Endothelial cell of umbilical vein (primary cell): ENCODE measurements around the gene CYP1B1. TPM values are rescaled to one million over a fixed set of nuclear protein-coding genes. Genes with fewer than 3 reads are reported as not detected.
"Not testable (repeated sequence)": the region's sequence is repeated elsewhere in the genome, so short reads cannot be mapped to it uniquely, and the experiment has no call there.

Experiments used
- BruUV-seq: library from RNA; stranded (reverse); fragments of 400-500 nt; replicated peaks from 2 replicates; lab custom pipeline; 2021; lab: Mats Ljungman, UMichigan
- CTCF ChIA-PET: fragments of 300-600, 350-600 bp; sonication (Branson Sonifier 250); formaldehyde crosslinking; loops from one replicate; lab custom pipeline; 2021; ENCODE audit warnings: antibody characterized with exemption, inconsistent platforms; lab: Charles Lee
- POLR2A ChIA-PET: fragments of 300-600, 350-600 bp; sonication (Branson Sonifier 250); formaldehyde crosslinking; loops from one replicate; lab custom pipeline; 2021; ENCODE audit warnings: antibody characterized with exemption, inconsistent platforms; lab: Charles Lee
- DNase-seq: peaks from one replicate; pipeline ENCODE4 v3.0.0-alpha.2; 2011; ENCODE audit warnings: low read depth, low spot score
- FAIRE-seq: peaks from 2 replicates; lab custom pipeline; 2011; peaks lifted over from hg19 to GRCh38; lab: Jason Lieb, UNC
- H2AFZ ChIP-seq: 2 replicates; pipeline ENCODE4 v1.6.0; 2012; ENCODE audit warnings: low read depth, low read length, control low read depth, inconsistent platforms
- H3K27ac ChIP-seq: 2 replicates; pipeline ENCODE4 v1.5.1; 2011; ENCODE audit warnings: low read depth, mild to moderate bottlenecking, control low read depth, low read length, moderate library complexity; ENCODE audit not compliant: insufficient read depth
- H3K27me3 ChIP-seq, 2 experiments: 2 replicates each; pipeline versions ENCODE4 v1.6.0 to v1.6.1; 2011; ENCODE audit warnings: low read length in 2 of 2, mixed read lengths in 1 of 2; ENCODE audit not compliant: control insufficient read depth in 2 of 2, insufficient read depth in 2 of 2
- H3K36me3 ChIP-seq, 2 experiments: 2 replicates in 1 of 2; 3 replicates in 1 of 2; pipeline ENCODE4 v1.5.1; 2011; ENCODE audit warnings: low read length in 2 of 2, mild to moderate bottlenecking in 1 of 2, moderate library complexity in 1 of 2; ENCODE audit not compliant: control insufficient read depth in 2 of 2, insufficient read depth in 2 of 2; ENCODE audit errors: extremely low read depth in 1 of 2
- H3K4me1 ChIP-seq: 3 replicates; pipeline ENCODE4 v1.5.1; 2011; ENCODE audit warnings: mild to moderate bottlenecking, low read length; ENCODE audit not compliant: control insufficient read depth, insufficient read depth; ENCODE audit errors: extremely low read depth
- H3K4me2 ChIP-seq: 2 replicates; pipeline ENCODE4 v1.6.1; 2011; ENCODE audit warnings: low read length, control low read depth, mixed read lengths; ENCODE audit not compliant: insufficient read depth
- H3K4me3 ChIP-seq, 3 experiments: fragments of 200-600 bp in 1 of 3; sonication (generic), shearing (Covaris generic) in 1 of 3; replicated peaks in 1 of 3; 2 replicates each; pipeline ENCODE4 v1.5.1; 2011 to 2016; ENCODE audit warnings: control low read depth in 3 of 3, low read length in 3 of 3, mild to moderate bottlenecking in 2 of 3, inconsistent platforms in 1 of 3, low read depth in 1 of 3, moderate library complexity in 1 of 3; ENCODE audit not compliant: insufficient read depth in 1 of 3
- H3K79me2 ChIP-seq: 2 replicates; pipeline ENCODE4 v1.6.0; 2012; ENCODE audit warnings: low read length, inconsistent platforms; ENCODE audit not compliant: control insufficient read depth, insufficient read depth
- H3K9ac ChIP-seq: replicated peaks from 2 replicates; pipeline ENCODE3; 2011; ENCODE audit warnings: low read length, control low read depth; ENCODE audit not compliant: insufficient read depth; ENCODE audit errors: extremely low read depth
- H3K9me1 ChIP-seq: replicated peaks from 3 replicates; pipeline ENCODE4 v1.6.0; 2011; ENCODE audit warnings: mild to moderate bottlenecking, low read length; ENCODE audit not compliant: control insufficient read depth, insufficient read depth; ENCODE audit errors: extremely low read depth
- H3K9me3 ChIP-seq: replicated peaks from 2 replicates; pipeline ENCODE4 v1.5.1; 2012; ENCODE audit warnings: low read length, inconsistent platforms; ENCODE audit not compliant: control insufficient read depth, insufficient read depth
- H4K20me1 ChIP-seq: replicated peaks from 2 replicates; pipeline ENCODE3; 2011; ENCODE audit warnings: mild to moderate bottlenecking, low read length; ENCODE audit not compliant: control insufficient read depth, insufficient read depth; ENCODE audit errors: extremely low read depth
- EZH2 ChIP-seq: IDR thresholded peaks from 2 replicates; pipeline ENCODE4 v1.6.1; 2012; ENCODE audit warnings: borderline replicate concordance, low read depth, mild to moderate bottlenecking, moderate library complexity, low read length, inconsistent platforms; ENCODE audit not compliant: severe bottlenecking
- FOS ChIP-seq: IDR thresholded peaks from 2 replicates; pipeline ENCODE4 v1.6.1; 2011; ENCODE audit warnings: mild to moderate bottlenecking, low read length, moderate library complexity, borderline replicate concordance; ENCODE audit not compliant: insufficient read depth
- GATA2 ChIP-seq: IDR thresholded peaks from 2 replicates; pipeline ENCODE4 v1.7.0; 2011; ENCODE audit warnings: low read depth, mild to moderate bottlenecking, moderate library complexity, mixed read lengths, low read length; ENCODE audit not compliant: insufficient read length, insufficient read depth
- JUN ChIP-seq: IDR thresholded peaks from 2 replicates; pipeline ENCODE4 v1.6.1; 2011; ENCODE audit warnings: borderline replicate concordance, low read depth; ENCODE audit not compliant: insufficient read length, insufficient read depth
- MYC ChIP-seq: IDR thresholded peaks from one replicate; pipeline ENCODE4 v1.6.1; 2011; ENCODE audit warnings: mild to moderate bottlenecking, low read depth, low read length
- POLR2A ChIP-seq: IDR thresholded peaks from 2 replicates; pipeline ENCODE4 v1.6.1; 2012; ENCODE audit warnings: low read depth, mild to moderate bottlenecking, control low read depth, low read length
- POLR2AphosphoS5 ChIP-seq: IDR thresholded peaks from 2 replicates; pipeline ENCODE4 v1.6.1; 2012; ENCODE audit warnings: low read depth, mild to moderate bottlenecking, control low read depth, low read length, moderate library complexity; ENCODE audit not compliant: insufficient read depth
- dilution Hi-C: fragments of 300-500 bp; cut with MboI; formaldehyde crosslinking; loops from one replicate; pipeline ENCODE4 v1.15.0; 2019; ENCODE audit warnings: low sequenced_read_pairs; ENCODE audit not compliant: extremely low pct_ligation_motif_present
- intact Hi-C: fragments of 100-400 bp; cut with micrococcal nuclease; formaldehyde crosslinking; loops from one replicate; pipeline ENCODE4 v1.10.0; 2022
- polyA plus RNA-seq, 4 experiments: library from polyadenylated mRNA; depleted of rRNA in 3 of 4; stranded (reverse) in 3 of 4; unstranded in 1 of 4; fragments of >200 nt; gene quantifications; 2 replicates each; pipeline versions ENCODE4 v1.2.1 to v1.2.3, GENCODE V29; 2011 to 2012; ENCODE audit warnings: missing spikeins in 1 of 4
- total RNA-seq: library from RNA; stranded (reverse); gene quantifications from 2 replicates; pipeline ENCODE4 v1.2.3, GENCODE V29; 2021
- TF ChIP-seq, protein P1 (sequence below): IDR thresholded peaks from 2 replicates; pipeline ENCODE4 v1.6.1; 2011; ENCODE audit not compliant: insufficient read depth, insufficient read length
- TF ChIP-seq, protein P2 (sequence below), 2 donors: IDR thresholded peaks; 1 replicate in 1 of 2; 2 replicates in 1 of 2; pipeline ENCODE4 v1.5.1; 2011; ENCODE audit warnings: low read length in 2 of 2, mild to moderate bottlenecking in 2 of 2, moderate library complexity in 2 of 2, control low read depth in 1 of 2, inconsistent platforms in 1 of 2, low read depth in 1 of 2; ENCODE audit not compliant: insufficient read depth in 1 of 2; ENCODE audit errors: extremely low read depth in 1 of 2

The CYP1B1 gene
- total and polyA plus RNA-seq, 2 donors (not counting 3 experiments of a cell fraction or from before 2014, with no cell fraction given), result 0.01 TPM; not detected in 1

- H3K27ac ChIP-seq, H3K36me3 ChIP-seq, CTCF ChIA-PET, H3K4me3 ChIP-seq, H4K20me1 ChIP-seq, H3K9me3 ChIP-seq, POLR2A ChIA-PET, DNase-seq, H3K4me1 ChIP-seq, H3K4me2 ChIP-seq, FAIRE-seq, H3K9ac ChIP-seq, H3K27me3 ChIP-seq, H2AFZ ChIP-seq, H3K9me1 ChIP-seq, intact Hi-C loops, dilution Hi-C loops, BruUV-seq, H3K79me2 ChIP-seq: not testable (repeated sequence)
Measured at GRCh38 chr2:38084556-38084955, 8.6 kb upstream of the CYP1B1 start.

DNA sequence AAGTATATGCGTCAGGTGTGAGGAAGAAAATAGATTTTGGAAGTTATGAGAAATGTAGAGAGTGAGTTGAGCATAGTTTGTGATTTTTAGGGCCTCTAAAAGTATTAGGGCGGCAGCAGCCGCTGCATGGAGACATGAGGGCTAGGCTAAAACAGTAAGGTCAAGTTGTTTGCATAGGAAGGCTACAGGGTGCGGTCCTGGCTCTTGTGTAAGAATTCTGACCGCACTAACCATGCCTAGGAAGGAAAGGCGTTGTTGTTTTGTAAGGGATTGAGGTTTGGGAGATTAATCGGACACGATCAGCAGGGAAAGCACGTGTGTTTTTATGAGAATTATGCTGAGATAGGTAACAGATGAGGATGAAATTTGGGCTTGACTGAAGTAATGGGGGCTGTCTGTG is 6.8 kb upstream of the CYP1B1 start:
- POLR2A ChIA-PET, H3K9ac ChIP-seq, H3K9me1 ChIP-seq, BruUV-seq, H2AFZ ChIP-seq, H3K9me3 ChIP-seq, H3K27ac ChIP-seq, H3K4me1 ChIP-seq, H3K36me3 ChIP-seq, H3K4me3 ChIP-seq, dilution Hi-C loops, H3K79me2 ChIP-seq, FAIRE-seq, CTCF ChIA-PET, DNase-seq, H4K20me1 ChIP-seq, intact Hi-C loops, H3K4me2 ChIP-seq: not testable (repeated sequence)
- peaks cover 9 to 12% of the 10 kb centered on the region in 2 experiments for H3K27me3 ChIP-seq

DNA sequence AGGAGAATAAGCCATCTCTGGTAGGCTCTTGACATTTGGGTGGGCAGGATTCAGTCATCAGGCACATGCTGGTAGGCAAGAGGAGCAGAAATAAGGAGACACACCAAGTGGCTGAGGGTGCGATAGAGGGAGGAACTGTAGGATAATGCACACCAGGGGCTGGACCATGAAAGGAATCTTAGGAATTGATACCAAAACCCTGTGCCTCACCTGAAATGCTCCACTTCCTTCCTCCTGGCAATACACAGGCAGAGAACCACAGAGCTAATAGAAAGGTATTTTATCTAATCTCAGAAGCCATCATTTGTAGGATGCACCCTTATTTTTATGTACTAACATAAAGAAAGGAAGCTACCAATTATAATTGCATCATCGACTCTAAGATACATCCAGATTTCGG is 4.4 kb upstream of the CYP1B1 start:
- FAIRE-seq (no peak), DNase-seq (no peak)
- POLR2A ChIA-PET, result no interaction called here
- Histone ChIP-seq H3K36me3 (no peaks in the 10 kb centered on the region), H3K9me3 (no peaks in the 10 kb centered on the region), H3K4me2 (no peak overlapping the region), H3K79me2 (no peaks in the 10 kb centered on the region), H3K4me1 (peaks cover 16% of the 10 kb centered on the region), H3K4me3 (no peak overlapping the region), H2AFZ (no peak overlapping the region), H3K9me1 (no peaks in the 10 kb centered on the region), H3K9ac (no peak overlapping the region), H3K27me3 (peaks cover 19 to 23% of the 10 kb centered on the region in 2 experiments), H4K20me1 (no peaks in the 10 kb centered on the region), H3K27ac (no peak overlapping the region)
- CTCF ChIA-PET, result no interaction called here
- TF ChIP-seq JUN, result no peak
- no peak for TF ChIP-seq GATA2
- no peak for TF ChIP-seq EZH2
- TF ChIP-seq, protein P1, sequence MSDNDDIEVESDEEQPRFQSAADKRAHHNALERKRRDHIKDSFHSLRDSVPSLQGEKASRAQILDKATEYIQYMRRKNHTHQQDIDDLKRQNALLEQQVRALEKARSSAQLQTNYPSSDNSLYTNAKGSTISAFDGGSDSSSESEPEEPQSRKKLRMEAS, result no peak
- TF ChIP-seq MYC, result no peak
- TF ChIP-seq FOS, result no peak
- TF ChIP-seq POLR2AphosphoS5, result no peak
- TF ChIP-seq POLR2A, result no peak
- TF ChIP-seq, protein P2, sequence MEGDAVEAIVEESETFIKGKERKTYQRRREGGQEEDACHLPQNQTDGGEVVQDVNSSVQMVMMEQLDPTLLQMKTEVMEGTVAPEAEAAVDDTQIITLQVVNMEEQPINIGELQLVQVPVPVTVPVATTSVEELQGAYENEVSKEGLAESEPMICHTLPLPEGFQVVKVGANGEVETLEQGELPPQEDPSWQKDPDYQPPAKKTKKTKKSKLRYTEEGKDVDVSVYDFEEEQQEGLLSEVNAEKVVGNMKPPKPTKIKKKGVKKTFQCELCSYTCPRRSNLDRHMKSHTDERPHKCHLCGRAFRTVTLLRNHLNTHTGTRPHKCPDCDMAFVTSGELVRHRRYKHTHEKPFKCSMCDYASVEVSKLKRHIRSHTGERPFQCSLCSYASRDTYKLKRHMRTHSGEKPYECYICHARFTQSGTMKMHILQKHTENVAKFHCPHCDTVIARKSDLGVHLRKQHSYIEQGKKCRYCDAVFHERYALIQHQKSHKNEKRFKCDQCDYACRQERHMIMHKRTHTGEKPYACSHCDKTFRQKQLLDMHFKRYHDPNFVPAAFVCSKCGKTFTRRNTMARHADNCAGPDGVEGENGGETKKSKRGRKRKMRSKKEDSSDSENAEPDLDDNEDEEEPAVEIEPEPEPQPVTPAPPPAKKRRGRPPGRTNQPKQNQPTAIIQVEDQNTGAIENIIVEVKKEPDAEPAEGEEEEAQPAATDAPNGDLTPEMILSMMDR (IDR thresholded peaks at IDR 0.05; ENCODE audit: extremely low read depth in 1 of 2, insufficient read depth in 1 of 2, low read depth in 1 of 2, low read length in 2 of 2), result no peak
- intact Hi-C loops (no loop called here), dilution Hi-C loops (no loop called here)
- BruUV-seq, result no TSS peak
